Measurements from ENCODE around the gene RSPH9.

Gene RSPH9

GRCh38 chr6:43616725-43617472 lies 27.9 kb upstream of the RSPH9 start:
- Histone ChIP-seq H3K27me3 (ENCODE audit: control insufficient read depth, insufficient read depth, low read length, poor library complexity, severe bottlenecking) (no peaks in the 10 kb centered on the region), H3K27ac (ENCODE audit: insufficient read depth, low read depth, low read length, poor library complexity, severe bottlenecking) (no peak overlapping the region), H3K36me3 (ENCODE audit: control insufficient read depth, insufficient read depth, low read length) (peaks cover 21% of the 10 kb centered on the region), H3K9me3 (ENCODE audit: control insufficient read depth, low read length) (no peaks in the 10 kb centered on the region), H3K4me1 (ENCODE audit: control insufficient read depth, insufficient read depth, low read length) (no peaks in the 10 kb centered on the region), H3K4me3 (ENCODE audit: insufficient read depth, low read depth, low read length) (no peak overlapping the region)
- WGBS, 2 experiments, result 93 to 94% methylated on average over 9 of the region's 9 CpGs

GRCh38 chr6:43621078-43621835 lies 23.6 kb upstream of the RSPH9 start:
- Histone ChIP-seq H3K9me3 (ENCODE audit: control insufficient read depth, low read length) (no peaks in the 10 kb centered on the region), H3K27me3 (ENCODE audit: control insufficient read depth, insufficient read depth, low read length, poor library complexity, severe bottlenecking) (no peaks in the 10 kb centered on the region), H3K4me1 (ENCODE audit: control insufficient read depth, insufficient read depth, low read length) (no peaks in the 10 kb centered on the region), H3K4me3 (ENCODE audit: insufficient read depth, low read depth, low read length) (no peak overlapping the region), H3K36me3 (ENCODE audit: control insufficient read depth, insufficient read depth, low read length) (peaks cover 55% of the 10 kb centered on the region), H3K27ac (ENCODE audit: insufficient read depth, low read depth, low read length, poor library complexity, severe bottlenecking) (no peak overlapping the region)
- WGBS, 2 experiments, result 95 to 97% methylated on average over 12 of the region's 12 CpGs

- Histone ChIP-seq H3K27ac (ENCODE audit: insufficient read depth, low read depth, low read length, poor library complexity, severe bottlenecking) (no peak overlapping the region), H3K36me3 (ENCODE audit: control insufficient read depth, insufficient read depth, low read length) (peaks cover 56% of the 10 kb centered on the region), H3K4me1 (ENCODE audit: control insufficient read depth, insufficient read depth, low read length) (no peaks in the 10 kb centered on the region), H3K27me3 (ENCODE audit: control insufficient read depth, insufficient read depth, low read length, poor library complexity, severe bottlenecking) (no peaks in the 10 kb centered on the region), H3K9me3 (ENCODE audit: control insufficient read depth, low read length) (no peaks in the 10 kb centered on the region), H3K4me3 (ENCODE audit: insufficient read depth, low read depth, low read length) (no peak overlapping the region)
- 95% methylated on average over 10 of the region's 10 CpGs for WGBS, 2 experiments
Observed at GRCh38 chr6:43621836-43622180, 23.0 kb upstream of the RSPH9 start.

GRCh38 chr6:43622541-43622940 lies 22.3 kb upstream of the RSPH9 start:
- Histone ChIP-seq H3K36me3 (ENCODE audit: control insufficient read depth, insufficient read depth, low read length) (peaks cover 56% of the 10 kb centered on the region), H3K27me3 (ENCODE audit: control insufficient read depth, insufficient read depth, low read length, poor library complexity, severe bottlenecking) (no peaks in the 10 kb centered on the region)

GRCh38 chr6:43623880-43624785 lies 20.7 kb upstream of the RSPH9 start:
- Histone ChIP-seq H3K36me3 (ENCODE audit: control insufficient read depth, insufficient read depth, low read length) (peaks cover 56% of the 10 kb centered on the region), H3K27ac (ENCODE audit: insufficient read depth, low read depth, low read length, poor library complexity, severe bottlenecking) (no peak overlapping the region), H3K9me3 (ENCODE audit: control insufficient read depth, low read length) (no peaks in the 10 kb centered on the region), H3K27me3 (ENCODE audit: control insufficient read depth, insufficient read depth, low read length, poor library complexity, severe bottlenecking) (no peaks in the 10 kb centered on the region), H3K4me3 (ENCODE audit: insufficient read depth, low read depth, low read length) (no peak overlapping the region), H3K4me1 (ENCODE audit: control insufficient read depth, insufficient read depth, low read length) (peaks cover 6% of the 10 kb centered on the region)
- 95% methylated on average over 12 of the region's 12 CpGs for WGBS, 2 experiments

More at GRCh38 chr6:43622541-43622940, 22.3 kb upstream of the RSPH9 start:
- H3K4me1 ChIP-seq (ENCODE audit: control insufficient read depth, insufficient read depth, low read length), result peaks cover 3% of the 10 kb centered on the region
- no peaks in the 10 kb centered on the region for H3K9me3 ChIP-seq (ENCODE audit: control insufficient read depth, low read length)
- no peak overlapping the region for H3K27ac ChIP-seq (ENCODE audit: insufficient read depth, low read depth, low read length, poor library complexity, severe bottlenecking)
- no peak overlapping the region for H3K4me3 ChIP-seq (ENCODE audit: insufficient read depth, low read depth, low read length)
- WGBS, 2 experiments, result 95 to 96% methylated on average over 10 of the region's 10 CpGs

- no peak overlapping the region for H3K4me3 ChIP-seq (ENCODE audit: insufficient read depth, low read depth, low read length)
- peaks cover 6% of the 10 kb centered on the region for H3K4me1 ChIP-seq (ENCODE audit: control insufficient read depth, insufficient read depth, low read length)
- peaks cover 56% of the 10 kb centered on the region for H3K36me3 ChIP-seq (ENCODE audit: control insufficient read depth, insufficient read depth, low read length)
- no peak overlapping the region for H3K27ac ChIP-seq (ENCODE audit: insufficient read depth, low read depth, low read length, poor library complexity, severe bottlenecking)
- no peaks in the 10 kb centered on the region for H3K9me3 ChIP-seq (ENCODE audit: control insufficient read depth, low read length)
- H3K27me3 ChIP-seq (ENCODE audit: control insufficient read depth, insufficient read depth, low read length, poor library complexity, severe bottlenecking), result no peaks in the 10 kb centered on the region
- 96 to 97% methylated on average over 7 of the region's 7 CpGs for WGBS, 2 experiments
Observed at GRCh38 chr6:43624786-43625288, 20.0 kb upstream of the RSPH9 start.

GRCh38 chr6:43625393-43625992 lies 19.3 kb upstream of the RSPH9 start:
- Histone ChIP-seq H3K9me3 (ENCODE audit: control insufficient read depth, low read length) (no peaks in the 10 kb centered on the region), H3K27me3 (ENCODE audit: control insufficient read depth, insufficient read depth, low read length, poor library complexity, severe bottlenecking) (no peaks in the 10 kb centered on the region), H3K36me3 (ENCODE audit: control insufficient read depth, insufficient read depth, low read length) (peaks cover 56% of the 10 kb centered on the region), H3K4me3 (ENCODE audit: insufficient read depth, low read depth, low read length) (no peak overlapping the region), H3K4me1 (ENCODE audit: control insufficient read depth, insufficient read depth, low read length) (peaks cover 6% of the 10 kb centered on the region), H3K27ac (ENCODE audit: insufficient read depth, low read depth, low read length, poor library complexity, severe bottlenecking) (no peak overlapping the region)
- 96 to 97% methylated on average over 16 of the region's 16 CpGs for WGBS, 2 experiments

GRCh38 chr6:43627008-43627825 lies 17.6 kb upstream of the RSPH9 start:
- Histone ChIP-seq H3K4me1 (ENCODE audit: control insufficient read depth, insufficient read depth, low read length) (peaks cover 6% of the 10 kb centered on the region), H3K4me3 (ENCODE audit: insufficient read depth, low read depth, low read length) (no peak overlapping the region), H3K27ac (ENCODE audit: insufficient read depth, low read depth, low read length, poor library complexity, severe bottlenecking) (no peak overlapping the region), H3K9me3 (ENCODE audit: control insufficient read depth, low read length) (no peaks in the 10 kb centered on the region), H3K27me3 (ENCODE audit: control insufficient read depth, insufficient read depth, low read length, poor library complexity, severe bottlenecking) (no peaks in the 10 kb centered on the region), H3K36me3 (ENCODE audit: control insufficient read depth, insufficient read depth, low read length) (peaks cover 39% of the 10 kb centered on the region)
- WGBS, 2 experiments, result 91 to 96% methylated on average over 5 of the region's 5 CpGs

All from ectodermal cell (in vitro differentiated cells).